Body of pancreas (tissue), 4 donors: ENCODE data around the gene GAK.

Experiments used
- CTCF ChIP-seq, 7 experiments: fragments of 450-650 bp in 4 of 7; fragments of 200-600 bp in 3 of 7; sonication (generic) in 3 of 7; IDR thresholded peaks; one replicate each; pipeline ENCODE4 v1.5.1; 2016 to 2019; ENCODE audit warnings: antibody characterized with exemption in 7 of 7
- POLR2A ChIP-seq, 3 donors: fragments of 450-650 bp; IDR thresholded peaks; one replicate each; pipeline ENCODE4 v1.6.1; 2016; ENCODE audit warnings: antibody characterized with exemption in 3 of 3, mild to moderate bottlenecking in 2 of 3

- TF ChIP-seq CTCF (IDR thresholded peaks at IDR 0.05): no peak
- no peak for TF ChIP-seq POLR2A (IDR thresholded peaks at IDR 0.05)
Measured at GRCh38 chr4:854356-854755, 77.8 kb downstream of the GAK start.
